Astrocyte (in vitro differentiated cells and primary cell): ENCODE data around the gene HTR2B. TPM values are rescaled to one million over a fixed set of nuclear protein-coding genes. Genes with fewer than 3 reads are reported as not detected.

Source experiments
- DNase-seq: peaks from one replicate; pipeline ENCODE4 v3.0.0-alpha.2; 2010; ENCODE audit warnings: low read depth
- FAIRE-seq: peaks from 2 replicates; lab custom pipeline; 2011; peaks lifted over from hg19 to GRCh38; lab: Jason Lieb, UNC
- H2AFZ ChIP-seq: 2 replicates; pipeline ENCODE4 v1.6.0; 2012; ENCODE audit warnings: low read depth, low read length, inconsistent platforms
- H3K27ac ChIP-seq: 2 replicates; pipeline ENCODE4 v1.5.1; 2011; ENCODE audit warnings: low read depth, low read length, inconsistent platforms
- H3K27me3 ChIP-seq: 2 replicates; pipeline ENCODE4 v1.6.0; 2011; ENCODE audit warnings: low read length, inconsistent platforms; ENCODE audit not compliant: insufficient read depth
- H3K36me3 ChIP-seq: 2 replicates; pipeline ENCODE4 v1.5.1; 2011; ENCODE audit warnings: low read length, inconsistent platforms; ENCODE audit not compliant: insufficient read depth
- H3K4me1 ChIP-seq: 2 replicates; pipeline ENCODE4 v1.5.1; 2011; ENCODE audit warnings: low read length, inconsistent platforms; ENCODE audit not compliant: insufficient read depth
- H3K4me2 ChIP-seq: 2 replicates; pipeline ENCODE4 v1.6.0; 2012; ENCODE audit warnings: low read length, inconsistent platforms
- H3K4me3 ChIP-seq: 2 replicates; pipeline ENCODE4 v1.5.1; 2011; ENCODE audit warnings: low read depth, mild to moderate bottlenecking, low read length, inconsistent platforms; ENCODE audit not compliant: insufficient read depth
- H3K79me2 ChIP-seq: 2 replicates; pipeline ENCODE4 v1.6.0; 2012; ENCODE audit warnings: mild to moderate bottlenecking, low read length, inconsistent platforms; ENCODE audit not compliant: insufficient read depth
- H3K9ac ChIP-seq: 2 replicates; pipeline ENCODE4 v1.6.0; 2012; ENCODE audit warnings: mild to moderate bottlenecking, low read length, inconsistent platforms
- H3K9me3 ChIP-seq: 2 replicates; pipeline ENCODE4 v1.5.1; 2012; ENCODE audit warnings: low read depth, mild to moderate bottlenecking, low read length, inconsistent platforms; ENCODE audit not compliant: insufficient read depth
- H4K20me1 ChIP-seq: 2 replicates; pipeline ENCODE4 v1.6.0; 2012; ENCODE audit warnings: low read length, inconsistent platforms; ENCODE audit not compliant: insufficient read depth
- H3K27ac Mint-ChIP-seq: one replicate; pipeline ENCODE4 v1.8.0; 2021; ENCODE audit warnings: mild to moderate bottlenecking, mixed read lengths; ENCODE audit not compliant: unreplicated experiment
- H3K27me3 Mint-ChIP-seq: one replicate; pipeline ENCODE4 v1.8.0; 2021; ENCODE audit warnings: low read depth, mixed read lengths; ENCODE audit not compliant: unreplicated experiment
- H3K36me3 Mint-ChIP-seq: one replicate; pipeline ENCODE4 v1.8.0; 2021; ENCODE audit warnings: low read depth, mixed read lengths; ENCODE audit not compliant: unreplicated experiment
- H3K4me1 Mint-ChIP-seq: one replicate; pipeline ENCODE4 v1.8.0; 2021; ENCODE audit warnings: low read depth, mixed read lengths; ENCODE audit not compliant: unreplicated experiment
- H3K4me3 Mint-ChIP-seq: one replicate; pipeline ENCODE4 v1.8.0; 2021; ENCODE audit warnings: mild to moderate bottlenecking, moderate library complexity, mixed read lengths; ENCODE audit not compliant: unreplicated experiment
- H3K9me3 Mint-ChIP-seq: one replicate; pipeline ENCODE4 v1.8.0; 2021; ENCODE audit warnings: mild to moderate bottlenecking, mixed read lengths; ENCODE audit not compliant: unreplicated experiment
- CTCF ChIP-seq: IDR thresholded peaks from 2 replicates; pipeline ENCODE4 v1.5.1; 2011; ENCODE audit warnings: low read depth, mild to moderate bottlenecking, inconsistent platforms, low read length, moderate library complexity; ENCODE audit not compliant: insufficient read depth
- EZH2 ChIP-seq: IDR thresholded peaks from 2 replicates; pipeline ENCODE4 v1.6.1; 2012; ENCODE audit warnings: mild to moderate bottlenecking, low read length, inconsistent platforms; ENCODE audit not compliant: insufficient read depth
- total RNA-seq: library from RNA; stranded (reverse); gene quantifications from 2 replicates; pipeline ENCODE4 v1.2.1, GENCODE V29; 2021

HTR2B gene
- total RNA-seq, 1 donor from 2014 or later = 0.27 TPM

GRCh38 chr2:231099918-231100317, 24.9 kb downstream of the HTR2B start:
- no peak overlapping the region for H2AFZ ChIP-seq
- Mint-ChIP-seq H3K4me1 (peaks cover 13% of the 10 kb centered on the region), H3K9me3 (peaks cover 5% of the 10 kb centered on the region), H3K27ac (no peak overlapping the region), H3K4me3 (no peak overlapping the region), H3K36me3 (peaks cover 48% of the 10 kb centered on the region), H3K27me3 (no peaks in the 10 kb centered on the region)
- H4K20me1 ChIP-seq = peaks cover 18% of the 10 kb centered on the region
- no peak overlapping the region for H3K4me2 ChIP-seq
- no peak overlapping the region for H3K27ac ChIP-seq
- TF ChIP-seq CTCF (no peak), EZH2 (no peak)
- no peaks in the 10 kb centered on the region for H3K4me1 ChIP-seq
- H3K79me2 ChIP-seq = peaks cover 15% of the 10 kb centered on the region
- peaks cover 7% of the 10 kb centered on the region for H3K9me3 ChIP-seq
- peaks cover 16% of the 10 kb centered on the region for H3K36me3 ChIP-seq
- H3K4me3 ChIP-seq = no peak overlapping the region
- FAIRE-seq = no peak
- no peak overlapping the region for H3K9ac ChIP-seq
- no peak for DNase-seq
- no peaks in the 10 kb centered on the region for H3K27me3 ChIP-seq

GRCh38 chr2:231094736-231095346, 30.0 kb downstream of the HTR2B start:
- Histone ChIP-seq H3K27me3 (no peaks in the 10 kb centered on the region), H3K36me3 (peaks cover 24% of the 10 kb centered on the region), H3K4me3 (no peak overlapping the region), H2AFZ (no peak overlapping the region), H3K79me2 (peaks cover 21% of the 10 kb centered on the region), H3K9me3 (peaks cover 3% of the 10 kb centered on the region), H3K9ac (no peak overlapping the region), H3K4me1 (no peaks in the 10 kb centered on the region), H3K4me2 (no peak overlapping the region), H3K27ac (no peak overlapping the region), H4K20me1 (peaks cover 32% of the 10 kb centered on the region)
- H3K27me3 Mint-ChIP-seq = no peaks in the 10 kb centered on the region
- no peak overlapping the region for H3K4me3 Mint-ChIP-seq
- H3K36me3 Mint-ChIP-seq = peaks cover 48% of the 10 kb centered on the region
- no peak for FAIRE-seq
- no peak overlapping the region for H3K27ac Mint-ChIP-seq
- no peaks in the 10 kb centered on the region for H3K4me1 Mint-ChIP-seq
- H3K9me3 Mint-ChIP-seq = peaks cover 3% of the 10 kb centered on the region
- TF ChIP-seq EZH2 (no peak), CTCF (no peak)
- DNase-seq = no peak

- Mint-ChIP-seq H3K27ac (no peak overlapping the region), H3K4me3 (no peak overlapping the region), H3K27me3 (no peaks in the 10 kb centered on the region), H3K4me1 (no peaks in the 10 kb centered on the region), H3K9me3 (no peaks in the 10 kb centered on the region), H3K36me3 (peaks cover 44% of the 10 kb centered on the region)
- no peak for TF ChIP-seq EZH2
- no peak for TF ChIP-seq CTCF
- Histone ChIP-seq H3K27me3 (no peaks in the 10 kb centered on the region), H3K4me3 (no peak overlapping the region), H3K9me3 (no peaks in the 10 kb centered on the region), H2AFZ (no peak overlapping the region), H3K27ac (no peak overlapping the region), H3K4me1 (no peaks in the 10 kb centered on the region), H3K4me2 (no peak overlapping the region), H3K79me2 (peaks cover 21% of the 10 kb centered on the region), H4K20me1 (peaks cover 32% of the 10 kb centered on the region), H3K9ac (no peak overlapping the region), H3K36me3 (peaks cover 19% of the 10 kb centered on the region)
- FAIRE-seq (no peak), DNase-seq (no peak)
Measured at GRCh38 chr2:231093933-231094332, 30.9 kb downstream of the HTR2B start.
